ENCODE measurements around the gene OMG.
"Not testable (repeated sequence)": the region's sequence is repeated elsewhere in the genome, so short reads cannot be mapped to it uniquely, and the experiment has no call there.

The OMG gene

DNA sequence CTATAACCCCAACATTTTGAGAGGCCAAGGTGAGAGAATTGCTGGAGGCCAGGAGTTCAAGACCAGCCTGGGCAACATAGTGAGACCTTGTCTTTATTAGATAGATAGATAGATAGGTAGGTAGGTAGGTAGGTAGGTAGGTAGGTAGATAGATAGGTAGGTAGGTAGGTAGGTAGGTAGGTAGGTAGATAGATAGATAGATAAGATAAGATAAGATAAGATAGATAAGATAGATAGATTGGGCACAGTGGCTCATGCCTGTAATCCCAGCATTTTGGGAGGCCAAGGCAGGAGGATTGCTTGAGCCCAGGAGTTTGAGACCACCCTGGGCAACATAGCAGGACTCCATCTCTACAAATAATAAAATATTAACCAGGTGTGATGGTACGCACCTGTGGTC, 34.1 kb downstream of the OMG start:
- not testable (repeated sequence) for DNase-seq (ENCODE audit: low spot score)

DNA sequence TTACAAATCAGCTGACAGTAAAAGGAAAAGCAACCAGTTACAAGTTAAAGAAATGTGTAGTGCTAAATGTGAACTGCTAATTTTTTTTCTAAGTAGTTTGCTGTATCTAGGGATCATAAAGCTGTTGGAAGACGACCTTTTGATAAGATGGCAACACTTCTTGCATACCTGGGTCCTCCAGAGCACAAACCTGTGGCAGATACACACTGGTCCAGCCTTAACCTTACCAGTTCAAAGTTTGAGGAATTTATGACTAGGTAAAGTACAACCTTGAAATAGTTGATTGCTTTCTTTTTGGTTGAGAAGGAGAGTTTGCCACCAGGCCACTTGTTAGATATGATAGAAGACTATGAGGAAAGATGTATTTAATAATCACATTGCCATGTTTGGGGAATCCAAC, 35.4 kb downstream of the OMG start:
- DNase-seq (ENCODE audit: low spot score) = no peak

DNA sequence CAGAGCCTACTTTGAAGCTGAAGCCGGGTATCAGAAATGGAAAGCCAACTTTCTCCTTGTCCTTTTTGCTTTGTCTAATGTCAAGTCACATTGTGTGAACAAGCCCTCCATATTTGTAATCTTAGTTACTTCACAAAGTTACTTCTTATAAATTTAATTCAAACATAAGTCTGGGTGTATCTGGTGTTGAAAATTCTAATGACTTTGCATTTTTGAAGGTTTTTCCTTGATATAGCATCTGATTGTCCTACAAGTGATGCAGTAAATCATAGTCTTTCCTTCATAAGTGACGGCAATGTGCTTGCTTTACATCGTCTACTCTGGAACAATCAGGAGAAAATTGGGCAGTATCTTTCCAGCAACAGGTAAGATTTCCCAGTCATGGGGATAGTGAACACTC, 36.9 kb downstream of the OMG start:
- no peak for DNase-seq (ENCODE audit: low spot score)

DNA sequence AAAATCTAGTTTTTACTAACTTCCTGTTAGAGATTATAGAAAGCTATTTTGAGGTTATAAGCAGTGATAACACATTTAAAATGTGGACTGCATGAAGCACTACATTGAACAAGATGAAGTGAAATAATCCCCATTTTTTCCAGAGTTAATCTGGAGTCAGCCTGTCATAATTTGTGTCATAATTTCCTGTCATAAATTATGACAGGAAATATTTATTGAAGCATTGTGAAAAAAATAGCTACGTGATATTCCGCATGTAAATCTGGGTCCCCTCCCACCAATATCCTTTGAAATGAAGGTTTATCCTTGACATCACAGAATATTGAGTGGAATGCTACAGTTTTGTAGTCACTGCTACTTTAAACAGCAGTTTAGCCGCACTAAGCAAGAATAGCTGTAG, 40.1 kb downstream of the OMG start:
- no peak for DNase-seq (ENCODE audit: low spot score)

DNA sequence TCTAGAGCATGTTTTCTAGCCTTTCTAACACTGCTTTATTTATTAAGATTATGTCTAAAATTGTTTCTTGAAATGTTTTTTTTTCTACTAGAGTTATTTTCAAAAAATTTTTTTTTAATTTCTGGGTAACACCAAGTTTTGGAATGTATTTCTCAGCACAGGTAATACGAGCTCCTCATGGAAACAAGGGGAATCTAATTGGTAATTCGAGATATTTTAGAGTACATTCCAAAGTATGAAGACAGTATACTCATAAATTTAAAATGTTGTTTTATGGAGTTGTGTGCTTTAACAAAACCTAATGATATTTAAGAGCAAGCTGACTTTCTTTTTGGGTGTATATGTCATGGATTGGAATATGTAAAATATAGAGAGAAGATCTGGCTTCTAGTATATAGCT, 42.4 kb downstream of the OMG start:
- no peak for DNase-seq (ENCODE audit: low spot score)

DNA sequence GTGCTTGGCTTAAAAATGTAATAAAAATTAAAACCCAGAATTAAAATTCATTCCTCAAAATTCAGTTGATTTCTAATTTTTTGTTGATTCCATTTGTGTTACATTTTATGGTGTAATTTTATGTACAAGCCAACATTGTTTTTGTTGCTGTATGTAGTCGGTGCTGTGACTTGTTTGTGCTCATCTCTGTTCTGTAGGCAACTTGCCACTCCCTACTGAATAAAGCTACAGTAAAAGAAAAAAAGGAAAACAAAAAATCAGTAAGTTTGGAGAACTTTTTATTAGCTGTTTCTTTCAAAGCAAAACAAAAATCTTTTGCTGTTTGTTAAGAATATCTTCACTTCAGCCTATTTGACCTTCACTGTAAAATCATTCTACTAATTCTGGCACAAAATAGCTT, 44.3 kb downstream of the OMG start:
- DNase-seq (ENCODE audit: low spot score) = no peak

DNA sequence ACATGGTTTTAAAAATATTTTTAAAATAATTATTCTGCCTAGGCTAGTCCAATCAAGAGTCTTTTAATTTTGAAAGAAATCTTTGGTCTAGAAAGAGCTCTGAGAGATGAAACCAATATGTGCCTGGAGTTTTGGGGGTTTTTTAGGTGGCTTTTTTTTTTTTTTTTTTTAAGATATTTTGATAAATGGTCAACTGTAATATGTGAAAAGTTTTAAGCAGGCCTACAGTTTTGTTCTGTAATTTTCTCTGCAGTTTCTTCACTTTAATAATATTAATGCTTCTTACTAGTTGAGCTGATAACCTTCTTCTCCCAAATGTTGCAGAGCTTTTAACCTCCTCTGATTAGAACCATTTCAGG, 45.1 kb downstream of the OMG start:
- DNase-seq (ENCODE audit: low spot score) = no peak

DNA sequence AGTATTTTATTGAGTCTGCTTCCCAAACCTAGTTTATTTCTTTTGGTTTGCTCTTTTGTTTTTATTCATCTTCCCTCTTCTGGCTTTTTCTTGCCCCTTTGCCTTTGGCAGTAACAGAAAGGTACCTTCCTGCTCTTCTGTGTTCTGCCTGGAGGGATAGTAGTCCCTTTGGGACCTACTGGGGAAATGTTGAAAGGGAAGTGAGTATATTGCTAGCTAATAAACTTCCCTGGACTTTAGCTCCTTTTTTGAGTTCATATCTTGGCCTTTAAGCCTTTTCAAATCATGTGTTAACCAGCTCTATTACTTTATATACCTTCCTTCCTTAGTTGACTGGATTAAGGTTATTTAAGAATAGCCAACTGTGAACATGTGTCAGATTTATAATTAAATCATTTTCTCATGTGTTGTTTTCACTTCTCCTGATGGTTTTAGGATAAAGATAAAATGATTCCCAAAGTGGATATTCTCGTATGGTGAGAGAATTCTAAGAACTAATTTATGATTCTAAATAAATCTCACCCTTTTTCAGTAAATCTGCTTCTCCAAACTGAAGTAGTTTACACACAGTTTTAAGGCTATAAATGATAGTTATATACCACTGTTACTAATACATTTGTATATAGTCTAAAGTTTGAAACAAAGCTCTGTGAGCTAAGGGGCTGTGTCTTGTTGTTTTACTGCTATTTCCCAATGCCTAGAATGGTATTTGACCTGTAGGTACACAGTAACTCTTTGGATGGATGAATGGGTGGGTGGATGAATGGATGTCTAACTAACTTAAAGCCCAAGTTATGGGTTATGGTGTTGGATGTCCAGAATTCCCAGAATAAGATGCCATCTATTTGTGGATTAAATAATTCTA, 45.7 kb downstream of the OMG start:
- no peak for DNase-seq (ENCODE audit: low spot score)

DNA sequence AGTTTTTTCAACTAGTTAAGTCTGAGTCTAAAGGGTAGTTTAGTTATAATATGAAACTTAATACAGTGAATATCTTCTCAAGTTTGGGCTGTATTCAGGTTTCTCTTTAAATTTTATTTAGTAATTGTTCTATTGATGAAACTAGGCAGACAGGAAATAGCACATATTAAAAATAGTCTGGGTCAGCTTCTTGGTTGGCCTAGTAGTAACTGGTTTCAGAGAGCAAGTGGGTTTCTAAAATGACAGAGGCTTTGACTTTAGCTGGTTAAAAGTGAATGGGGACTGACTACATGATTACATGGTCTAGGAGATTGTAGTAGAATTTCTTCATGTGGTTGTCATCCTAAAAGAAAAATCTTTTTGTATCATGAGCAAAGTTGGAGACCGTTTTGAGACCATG, 46.8 kb downstream of the OMG start:
- no peak for DNase-seq (ENCODE audit: low spot score)

DNA sequence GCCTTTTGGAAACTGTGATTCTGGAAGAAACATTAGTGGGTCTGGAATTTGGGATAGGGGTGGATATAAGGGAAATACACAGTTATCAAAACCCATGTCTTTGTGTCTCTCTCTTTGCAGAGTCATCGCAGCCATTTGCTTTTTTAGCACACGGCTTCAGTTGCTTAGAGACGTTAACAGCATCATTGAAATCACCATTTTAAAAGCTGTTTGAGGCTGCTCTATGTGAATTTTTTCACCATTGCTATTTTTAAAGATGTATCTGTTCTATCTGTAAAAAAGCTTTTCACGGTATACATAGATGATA, 47.3 kb downstream of the OMG start:
- DNase-seq (ENCODE audit: low spot score) = no peak

DNA sequence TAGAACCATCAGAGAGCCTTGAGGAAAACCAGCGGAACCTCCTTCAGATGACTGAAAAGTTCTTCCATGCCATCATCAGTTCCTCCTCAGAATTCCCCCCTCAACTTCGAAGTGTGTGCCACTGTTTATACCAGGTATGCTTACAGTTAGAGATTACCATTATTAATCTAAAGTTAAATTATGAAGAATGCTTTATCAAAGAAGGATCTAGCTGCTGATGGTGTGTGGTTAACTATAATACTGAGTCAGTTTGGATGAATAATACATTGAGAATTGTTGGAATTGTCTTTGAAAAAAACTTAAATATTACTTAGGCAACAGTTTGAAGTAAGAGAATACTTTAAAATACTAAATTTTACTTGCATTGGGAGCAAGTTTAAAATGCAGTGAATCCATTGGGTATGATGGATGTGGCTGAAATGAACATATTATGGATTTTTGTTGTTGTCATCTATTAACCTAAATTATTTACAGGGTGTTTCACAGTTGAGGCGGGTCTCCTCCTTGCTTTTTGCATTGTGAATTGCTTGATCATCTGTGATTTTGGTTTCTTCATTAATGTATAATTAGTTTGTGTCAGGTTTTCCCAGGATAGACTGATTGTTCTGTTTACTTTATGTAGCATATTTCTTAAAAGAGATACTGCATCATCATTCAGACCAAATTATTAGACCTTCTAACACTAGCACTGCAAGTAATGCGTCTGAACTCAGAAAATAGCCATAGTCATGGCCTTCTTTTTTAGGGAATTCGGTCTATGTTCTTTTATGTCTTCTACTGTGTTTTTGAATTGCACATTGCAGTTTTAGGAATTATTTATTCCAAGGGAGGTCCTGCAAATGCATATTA, 47.8 kb downstream of the OMG start:
- DNase-seq (ENCODE audit: low spot score) = no peak

Measured in CD4-positive, alpha-beta T cell treated with Interleukin-15 for 4 hours (primary cell).